Mammary epithelial cell (primary cell): ENCODE results near the gene BTBD16.

Experiments used
- EZH2 ChIP-seq: IDR thresholded peaks from 2 replicates; pipeline ENCODE4 v1.6.1; 2012; ENCODE audit warnings: low read length, inconsistent platforms, borderline replicate concordance
- TF ChIP-seq, protein P1 (sequence below), 2 donors: IDR thresholded peaks in 1 of 2; conservative IDR thresholded peaks in 1 of 2; 2 replicates each; pipeline ENCODE4 v1.5.1; 2011 to 2012; ENCODE audit warnings: inconsistent platforms in 2 of 2, low read length in 2 of 2, mild to moderate bottlenecking in 2 of 2, control low read depth in 1 of 2, low read depth in 1 of 2; ENCODE audit not compliant: insufficient read depth in 1 of 2; ENCODE audit errors: extremely low read depth in 1 of 2

DNA sequence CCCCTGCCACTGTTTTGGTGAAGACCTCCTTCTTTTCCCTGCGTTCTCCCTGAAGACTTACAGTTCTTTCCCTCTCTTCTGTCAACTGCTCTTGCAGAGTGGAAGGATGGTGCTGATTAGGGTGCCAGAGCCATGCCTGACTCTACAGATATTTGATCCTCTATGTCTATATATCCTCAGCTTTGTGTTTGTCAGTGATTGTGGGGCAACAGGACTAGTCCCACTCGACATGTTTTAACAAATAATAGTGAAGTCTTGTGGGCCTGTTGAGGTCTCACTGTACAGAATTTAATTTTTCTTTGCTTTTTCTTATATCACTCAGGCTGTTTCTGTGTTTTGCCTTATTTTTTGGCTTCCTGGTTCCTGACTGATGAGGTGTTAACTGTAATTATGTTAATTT is 108.4 kb downstream of the BTBD16 start:
- TF ChIP-seq, protein P1, sequence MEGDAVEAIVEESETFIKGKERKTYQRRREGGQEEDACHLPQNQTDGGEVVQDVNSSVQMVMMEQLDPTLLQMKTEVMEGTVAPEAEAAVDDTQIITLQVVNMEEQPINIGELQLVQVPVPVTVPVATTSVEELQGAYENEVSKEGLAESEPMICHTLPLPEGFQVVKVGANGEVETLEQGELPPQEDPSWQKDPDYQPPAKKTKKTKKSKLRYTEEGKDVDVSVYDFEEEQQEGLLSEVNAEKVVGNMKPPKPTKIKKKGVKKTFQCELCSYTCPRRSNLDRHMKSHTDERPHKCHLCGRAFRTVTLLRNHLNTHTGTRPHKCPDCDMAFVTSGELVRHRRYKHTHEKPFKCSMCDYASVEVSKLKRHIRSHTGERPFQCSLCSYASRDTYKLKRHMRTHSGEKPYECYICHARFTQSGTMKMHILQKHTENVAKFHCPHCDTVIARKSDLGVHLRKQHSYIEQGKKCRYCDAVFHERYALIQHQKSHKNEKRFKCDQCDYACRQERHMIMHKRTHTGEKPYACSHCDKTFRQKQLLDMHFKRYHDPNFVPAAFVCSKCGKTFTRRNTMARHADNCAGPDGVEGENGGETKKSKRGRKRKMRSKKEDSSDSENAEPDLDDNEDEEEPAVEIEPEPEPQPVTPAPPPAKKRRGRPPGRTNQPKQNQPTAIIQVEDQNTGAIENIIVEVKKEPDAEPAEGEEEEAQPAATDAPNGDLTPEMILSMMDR (conservative IDR thresholded peaks at IDR 0.05 in 1 of 2, IDR thresholded peaks at IDR 0.05 in 1 of 2; ENCODE audit: extremely low read depth in 1 of 2, insufficient read depth in 1 of 2, low read depth in 1 of 2, low read length in 2 of 2): no peak
- no peak for TF ChIP-seq EZH2
